Measurements from ENCODE around the gene LMNB1.

LMNB1 gene

GRCh38 chr5:126875303-126875785 is 98.4 kb downstream of the LMNB1 start:
- H3F3A ChIP-seq (ENCODE audit: low read depth), result no peaks in the 10 kb centered on the region
- H3K36me3 ChIP-seq (ENCODE audit: insufficient read depth, low read length), result no peaks in the 10 kb centered on the region
- H3K4me1 ChIP-seq (ENCODE audit: insufficient read depth, low read length, poor library complexity, severe bottlenecking), result no peaks in the 10 kb centered on the region
- H3K9me2 ChIP-seq (replicated peaks; ENCODE audit: low read depth, low read length), result no peaks in the 10 kb centered on the region
- TF ChIP-seq, protein P1, sequence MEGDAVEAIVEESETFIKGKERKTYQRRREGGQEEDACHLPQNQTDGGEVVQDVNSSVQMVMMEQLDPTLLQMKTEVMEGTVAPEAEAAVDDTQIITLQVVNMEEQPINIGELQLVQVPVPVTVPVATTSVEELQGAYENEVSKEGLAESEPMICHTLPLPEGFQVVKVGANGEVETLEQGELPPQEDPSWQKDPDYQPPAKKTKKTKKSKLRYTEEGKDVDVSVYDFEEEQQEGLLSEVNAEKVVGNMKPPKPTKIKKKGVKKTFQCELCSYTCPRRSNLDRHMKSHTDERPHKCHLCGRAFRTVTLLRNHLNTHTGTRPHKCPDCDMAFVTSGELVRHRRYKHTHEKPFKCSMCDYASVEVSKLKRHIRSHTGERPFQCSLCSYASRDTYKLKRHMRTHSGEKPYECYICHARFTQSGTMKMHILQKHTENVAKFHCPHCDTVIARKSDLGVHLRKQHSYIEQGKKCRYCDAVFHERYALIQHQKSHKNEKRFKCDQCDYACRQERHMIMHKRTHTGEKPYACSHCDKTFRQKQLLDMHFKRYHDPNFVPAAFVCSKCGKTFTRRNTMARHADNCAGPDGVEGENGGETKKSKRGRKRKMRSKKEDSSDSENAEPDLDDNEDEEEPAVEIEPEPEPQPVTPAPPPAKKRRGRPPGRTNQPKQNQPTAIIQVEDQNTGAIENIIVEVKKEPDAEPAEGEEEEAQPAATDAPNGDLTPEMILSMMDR (conservative IDR thresholded peaks at IDR 0.05; ENCODE audit: low read length), result no peak
- no peak for TF ChIP-seq EZH2phosphoT487 (IDR thresholded peaks at IDR 0.05; ENCODE audit: borderline replicate concordance)
- H3K9me3 ChIP-seq (ENCODE audit: insufficient read depth, low read depth, low read length), result no peaks in the 10 kb centered on the region
- no peak overlapping the region for H3K4me3 ChIP-seq (ENCODE audit: low read length, poor library complexity, severe bottlenecking)
- H4K20me1 ChIP-seq (ENCODE audit: insufficient read depth, low read length, poor library complexity, severe bottlenecking), result no peaks in the 10 kb centered on the region
- no peak overlapping the region for H3K9ac ChIP-seq (ENCODE audit: low read depth, low read length, poor library complexity, severe bottlenecking)
- no peak overlapping the region for H3K4me2 ChIP-seq (ENCODE audit: low read depth, low read length, poor library complexity, severe bottlenecking)
- no peak overlapping the region for H2AFZ ChIP-seq (ENCODE audit: low read length)
- H3K27me3 ChIP-seq (ENCODE audit: insufficient read depth, low read length, poor library complexity, severe bottlenecking), result no peaks in the 10 kb centered on the region
- H3K79me2 ChIP-seq (ENCODE audit: insufficient read depth, low read length), result no peaks in the 10 kb centered on the region

DNA sequence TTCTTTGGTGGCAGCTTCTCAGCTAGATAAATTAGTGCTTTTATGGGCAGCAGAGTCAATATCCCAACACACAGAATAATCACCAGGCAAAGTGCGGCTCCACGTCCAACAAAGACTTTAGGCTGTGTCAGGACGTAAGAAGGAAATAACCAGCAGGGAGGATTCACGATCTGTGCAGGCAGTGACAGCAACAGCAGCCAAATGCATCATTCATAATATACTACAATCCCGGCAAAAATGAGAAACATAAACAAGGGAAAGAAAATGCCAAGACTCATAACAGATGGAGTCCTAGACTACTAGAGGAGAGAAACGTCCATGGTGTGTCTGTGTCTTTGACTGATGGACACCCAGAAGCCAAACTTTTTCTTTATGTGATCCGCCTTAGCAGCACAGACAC is 100.7 kb downstream of the LMNB1 start:
- no peaks in the 10 kb centered on the region for H3K36me3 ChIP-seq (ENCODE audit: insufficient read depth, low read length)
- TF ChIP-seq, protein P1 (conservative IDR thresholded peaks at IDR 0.05; ENCODE audit: low read length), result no peak
- TF ChIP-seq EZH2phosphoT487 (IDR thresholded peaks at IDR 0.05; ENCODE audit: borderline replicate concordance), result no peak
- no peak overlapping the region for H3K4me3 ChIP-seq (ENCODE audit: low read length, poor library complexity, severe bottlenecking)
- H3K9me3 ChIP-seq (ENCODE audit: insufficient read depth, low read depth, low read length), result no peaks in the 10 kb centered on the region
- no peaks in the 10 kb centered on the region for H3K9me2 ChIP-seq (replicated peaks; ENCODE audit: low read depth, low read length)
- H3K79me2 ChIP-seq (ENCODE audit: insufficient read depth, low read length), result no peaks in the 10 kb centered on the region
- no peak overlapping the region for H3K9ac ChIP-seq (ENCODE audit: low read depth, low read length, poor library complexity, severe bottlenecking)
- H3K4me2 ChIP-seq (ENCODE audit: low read depth, low read length, poor library complexity, severe bottlenecking), result no peak overlapping the region
- H3K27me3 ChIP-seq (ENCODE audit: insufficient read depth, low read length, poor library complexity, severe bottlenecking), result no peaks in the 10 kb centered on the region
- H4K20me1 ChIP-seq (ENCODE audit: insufficient read depth, low read length, poor library complexity, severe bottlenecking), result no peaks in the 10 kb centered on the region
- no peak overlapping the region for H2AFZ ChIP-seq (ENCODE audit: low read length)
- H3K4me1 ChIP-seq (ENCODE audit: insufficient read depth, low read length, poor library complexity, severe bottlenecking), result no peaks in the 10 kb centered on the region
- H3F3A ChIP-seq (ENCODE audit: low read depth), result no peaks in the 10 kb centered on the region

GRCh38 chr5:126878085-126878484 is 101.1 kb downstream of the LMNB1 start:
- no peaks in the 10 kb centered on the region for H3K4me1 ChIP-seq (ENCODE audit: insufficient read depth, low read length, poor library complexity, severe bottlenecking)
- TF ChIP-seq, protein P1 (conservative IDR thresholded peaks at IDR 0.05; ENCODE audit: low read length), result no peak
- H3K36me3 ChIP-seq (ENCODE audit: insufficient read depth, low read length), result no peaks in the 10 kb centered on the region
- no peaks in the 10 kb centered on the region for H3F3A ChIP-seq (ENCODE audit: low read depth)
- H3K9me3 ChIP-seq (ENCODE audit: insufficient read depth, low read depth, low read length), result no peaks in the 10 kb centered on the region
- H3K4me2 ChIP-seq (ENCODE audit: low read depth, low read length, poor library complexity, severe bottlenecking), result no peak overlapping the region
- no peaks in the 10 kb centered on the region for H3K27me3 ChIP-seq (ENCODE audit: insufficient read depth, low read length, poor library complexity, severe bottlenecking)
- H3K79me2 ChIP-seq (ENCODE audit: insufficient read depth, low read length), result no peaks in the 10 kb centered on the region
- no peak overlapping the region for H2AFZ ChIP-seq (ENCODE audit: low read length)
- H3K9me2 ChIP-seq (replicated peaks; ENCODE audit: low read depth, low read length), result no peaks in the 10 kb centered on the region
- no peaks in the 10 kb centered on the region for H4K20me1 ChIP-seq (ENCODE audit: insufficient read depth, low read length, poor library complexity, severe bottlenecking)
- no peak overlapping the region for H3K4me3 ChIP-seq (ENCODE audit: low read length, poor library complexity, severe bottlenecking)
- no peak overlapping the region for H3K9ac ChIP-seq (ENCODE audit: low read depth, low read length, poor library complexity, severe bottlenecking)

Data from Loucy (cell line).